Measurements from ENCODE around the gene MAD2L2. TPM values are rescaled to one million over a fixed set of nuclear protein-coding genes. Genes with fewer than 3 reads are reported as not detected.

Gene MAD2L2
- total RNA-seq, 1 experiment from 2014 or later: 283 TPM

DNA sequence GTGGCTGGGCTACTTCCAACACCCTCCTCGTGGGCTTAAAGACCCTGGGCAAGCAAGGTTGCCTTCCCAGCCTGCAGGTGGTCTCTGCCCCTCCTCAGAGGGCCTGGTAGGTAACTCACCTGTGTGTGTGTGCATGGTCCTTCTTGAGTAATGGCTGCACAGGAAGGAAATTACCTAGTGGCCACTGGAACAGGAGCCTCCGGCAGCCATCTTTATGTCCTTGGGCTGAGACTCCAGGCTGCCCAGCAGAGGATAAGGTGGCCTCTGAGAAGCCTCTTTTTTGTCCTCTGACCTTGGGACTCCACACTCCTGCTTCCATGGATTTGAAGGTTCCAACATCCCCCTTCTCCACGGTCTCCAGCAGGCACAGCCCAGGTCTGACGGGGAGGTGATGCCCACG is 30.5 kb upstream of the MAD2L2 start (continued):
- TF ChIP-seq, protein P1, sequence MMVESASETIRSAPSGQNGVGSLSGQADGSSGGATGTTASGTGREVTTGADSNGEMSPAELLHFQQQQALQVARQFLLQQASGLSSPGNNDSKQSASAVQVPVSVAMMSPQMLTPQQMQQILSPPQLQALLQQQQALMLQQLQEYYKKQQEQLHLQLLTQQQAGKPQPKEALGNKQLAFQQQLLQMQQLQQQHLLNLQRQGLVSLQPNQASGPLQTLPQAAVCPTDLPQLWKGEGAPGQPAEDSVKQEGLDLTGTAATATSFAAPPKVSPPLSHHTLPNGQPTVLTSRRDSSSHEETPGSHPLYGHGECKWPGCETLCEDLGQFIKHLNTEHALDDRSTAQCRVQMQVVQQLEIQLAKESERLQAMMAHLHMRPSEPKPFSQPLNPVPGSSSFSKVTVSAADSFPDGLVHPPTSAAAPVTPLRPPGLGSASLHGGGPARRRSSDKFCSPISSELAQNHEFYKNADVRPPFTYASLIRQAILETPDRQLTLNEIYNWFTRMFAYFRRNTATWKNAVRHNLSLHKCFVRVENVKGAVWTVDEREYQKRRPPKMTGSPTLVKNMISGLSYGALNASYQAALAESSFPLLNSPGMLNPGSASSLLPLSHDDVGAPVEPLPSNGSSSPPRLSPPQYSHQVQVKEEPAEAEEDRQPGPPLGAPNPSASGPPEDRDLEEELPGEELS (CRISPR knock-in tag; IDR thresholded peaks at IDR 0.05): no peak
- TF ChIP-seq FOXK1 (CRISPR knock-in tag; IDR thresholded peaks at IDR 0.05) (no peak), SMAD3 (CRISPR knock-in tag; IDR thresholded peaks at IDR 0.05; ENCODE audit: borderline replicate concordance) (no peak)

DNA sequence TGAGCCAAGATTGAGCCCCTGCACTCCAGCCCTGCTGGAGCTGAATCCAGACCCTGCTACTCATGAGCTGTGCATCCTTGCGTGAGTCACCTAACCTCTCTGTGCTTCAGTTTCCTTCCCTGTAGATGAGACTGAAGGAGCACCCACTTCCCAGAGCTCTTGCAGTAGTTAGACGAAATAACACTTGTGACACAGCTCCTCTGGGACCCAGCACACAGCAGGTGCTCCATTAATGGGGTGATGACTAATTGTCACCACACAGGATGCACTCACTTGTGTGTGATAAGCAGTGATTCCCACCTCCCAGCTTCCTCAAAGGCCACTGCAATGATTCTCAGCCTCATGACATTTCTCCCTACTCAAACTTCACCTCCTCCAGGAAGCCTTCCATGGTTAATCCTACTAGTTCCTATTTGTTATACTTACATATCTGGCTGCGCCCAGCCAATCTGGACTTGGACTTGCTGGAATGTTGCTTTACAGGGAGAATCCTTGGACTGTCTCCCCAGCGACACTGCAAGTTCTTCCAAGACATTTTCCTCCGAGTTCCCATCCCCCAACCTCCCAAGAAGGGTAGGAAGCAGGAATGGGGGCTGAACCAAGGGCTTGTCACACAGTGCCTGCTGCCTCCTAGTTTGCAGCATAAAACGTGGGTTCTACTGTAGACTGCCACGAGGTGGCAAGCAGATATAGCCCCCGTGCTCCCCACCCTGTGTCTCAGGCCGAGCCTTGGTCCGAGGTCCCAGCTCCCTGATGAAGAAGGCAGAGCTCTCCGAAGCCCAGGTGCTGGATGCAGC is 27.8 kb upstream of the MAD2L2 start:
- peaks cover 7% of the 10 kb centered on the region; the same call in 1 of the 2 replicates for H3K36me3 Mint-ChIP-seq
- H3K4me3 Mint-ChIP-seq: no peak overlapping the region
- POLR2A ChIA-PET: interaction anchor here (1.5 to 1.9 kb wide), 2 partner anchors 11 to 18 kb away, joined by 3 to 6 read pairs; partner anchors contain the start of gene DRAXIN
- no peaks in the 10 kb centered on the region for H3K27me3 Mint-ChIP-seq (ENCODE audit: low read depth)
- ATAC-seq: no peak
- H3K9me3 Mint-ChIP-seq: no peaks in the 10 kb centered on the region
- H3K4me1 Mint-ChIP-seq: peaks cover 46% of the 10 kb centered on the region
- CTCF ChIA-PET: interaction anchor here (0.8 to 6.5 kb wide), 12 partner anchors 11 to 137 kb away, joined by 3 to 55 read pairs (median 16); partner anchors contain the start of genes AGTRAP, FBXO2, FBXO44 and FBXO6
- TF ChIP-seq, protein P2, sequence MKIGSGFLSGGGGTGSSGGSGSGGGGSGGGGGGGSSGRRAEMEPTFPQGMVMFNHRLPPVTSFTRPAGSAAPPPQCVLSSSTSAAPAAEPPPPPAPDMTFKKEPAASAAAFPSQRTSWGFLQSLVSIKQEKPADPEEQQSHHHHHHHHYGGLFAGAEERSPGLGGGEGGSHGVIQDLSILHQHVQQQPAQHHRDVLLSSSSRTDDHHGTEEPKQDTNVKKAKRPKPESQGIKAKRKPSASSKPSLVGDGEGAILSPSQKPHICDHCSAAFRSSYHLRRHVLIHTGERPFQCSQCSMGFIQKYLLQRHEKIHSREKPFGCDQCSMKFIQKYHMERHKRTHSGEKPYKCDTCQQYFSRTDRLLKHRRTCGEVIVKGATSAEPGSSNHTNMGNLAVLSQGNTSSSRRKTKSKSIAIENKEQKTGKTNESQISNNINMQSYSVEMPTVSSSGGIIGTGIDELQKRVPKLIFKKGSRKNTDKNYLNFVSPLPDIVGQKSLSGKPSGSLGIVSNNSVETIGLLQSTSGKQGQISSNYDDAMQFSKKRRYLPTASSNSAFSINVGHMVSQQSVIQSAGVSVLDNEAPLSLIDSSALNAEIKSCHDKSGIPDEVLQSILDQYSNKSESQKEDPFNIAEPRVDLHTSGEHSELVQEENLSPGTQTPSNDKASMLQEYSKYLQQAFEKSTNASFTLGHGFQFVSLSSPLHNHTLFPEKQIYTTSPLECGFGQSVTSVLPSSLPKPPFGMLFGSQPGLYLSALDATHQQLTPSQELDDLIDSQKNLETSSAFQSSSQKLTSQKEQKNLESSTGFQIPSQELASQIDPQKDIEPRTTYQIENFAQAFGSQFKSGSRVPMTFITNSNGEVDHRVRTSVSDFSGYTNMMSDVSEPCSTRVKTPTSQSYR (CRISPR knock-in tag; IDR thresholded peaks at IDR 0.05): no peak
- TF ChIP-seq SMAD4 (CRISPR knock-in tag; IDR thresholded peaks at IDR 0.05) (no peak), ETV6 (CRISPR knock-in tag; IDR thresholded peaks at IDR 0.05) (no peak), EMX1 (CRISPR knock-in tag; IDR thresholded peaks at IDR 0.05) (no peak), FOXJ3 (CRISPR knock-in tag; IDR thresholded peaks at IDR 0.05; ENCODE audit: borderline replicate concordance) (no peak), ZNF219 (CRISPR knock-in tag; IDR thresholded peaks at IDR 0.05; ENCODE audit: borderline replicate concordance) (no peak), NFE2L1 (CRISPR knock-in tag; IDR thresholded peaks at IDR 0.05) (no peak), JUN (CRISPR knock-in tag; IDR thresholded peaks at IDR 0.05) (no peak), RORB (CRISPR knock-in tag; IDR thresholded peaks at IDR 0.05) (no peak), TEAD1 (CRISPR knock-in tag; IDR thresholded peaks at IDR 0.05) (no peak), TP53 (CRISPR knock-in tag; IDR thresholded peaks at IDR 0.05) (no peak), NFYB (CRISPR knock-in tag; conservative IDR thresholded peaks at IDR 0.05; ENCODE audit: low read depth) (no peak), ZNF317 (CRISPR knock-in tag; IDR thresholded peaks at IDR 0.05; ENCODE audit: borderline replicate concordance, low read depth) (no peak), ZNF121 (CRISPR knock-in tag; IDR thresholded peaks at IDR 0.05) (no peak), SOX15 (CRISPR knock-in tag; IDR thresholded peaks at IDR 0.05) (no peak), ATF1 (CRISPR knock-in tag; IDR thresholded peaks at IDR 0.05) (no peak)
- TF ChIP-seq, protein P3, sequence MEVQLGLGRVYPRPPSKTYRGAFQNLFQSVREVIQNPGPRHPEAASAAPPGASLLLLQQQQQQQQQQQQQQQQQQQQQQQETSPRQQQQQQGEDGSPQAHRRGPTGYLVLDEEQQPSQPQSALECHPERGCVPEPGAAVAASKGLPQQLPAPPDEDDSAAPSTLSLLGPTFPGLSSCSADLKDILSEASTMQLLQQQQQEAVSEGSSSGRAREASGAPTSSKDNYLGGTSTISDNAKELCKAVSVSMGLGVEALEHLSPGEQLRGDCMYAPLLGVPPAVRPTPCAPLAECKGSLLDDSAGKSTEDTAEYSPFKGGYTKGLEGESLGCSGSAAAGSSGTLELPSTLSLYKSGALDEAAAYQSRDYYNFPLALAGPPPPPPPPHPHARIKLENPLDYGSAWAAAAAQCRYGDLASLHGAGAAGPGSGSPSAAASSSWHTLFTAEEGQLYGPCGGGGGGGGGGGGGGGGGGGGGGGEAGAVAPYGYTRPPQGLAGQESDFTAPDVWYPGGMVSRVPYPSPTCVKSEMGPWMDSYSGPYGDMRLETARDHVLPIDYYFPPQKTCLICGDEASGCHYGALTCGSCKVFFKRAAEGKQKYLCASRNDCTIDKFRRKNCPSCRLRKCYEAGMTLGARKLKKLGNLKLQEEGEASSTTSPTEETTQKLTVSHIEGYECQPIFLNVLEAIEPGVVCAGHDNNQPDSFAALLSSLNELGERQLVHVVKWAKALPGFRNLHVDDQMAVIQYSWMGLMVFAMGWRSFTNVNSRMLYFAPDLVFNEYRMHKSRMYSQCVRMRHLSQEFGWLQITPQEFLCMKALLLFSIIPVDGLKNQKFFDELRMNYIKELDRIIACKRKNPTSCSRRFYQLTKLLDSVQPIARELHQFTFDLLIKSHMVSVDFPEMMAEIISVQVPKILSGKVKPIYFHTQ (CRISPR knock-in tag; IDR thresholded peaks at IDR 0.05): no peak
- TF ChIP-seq, protein P4, sequence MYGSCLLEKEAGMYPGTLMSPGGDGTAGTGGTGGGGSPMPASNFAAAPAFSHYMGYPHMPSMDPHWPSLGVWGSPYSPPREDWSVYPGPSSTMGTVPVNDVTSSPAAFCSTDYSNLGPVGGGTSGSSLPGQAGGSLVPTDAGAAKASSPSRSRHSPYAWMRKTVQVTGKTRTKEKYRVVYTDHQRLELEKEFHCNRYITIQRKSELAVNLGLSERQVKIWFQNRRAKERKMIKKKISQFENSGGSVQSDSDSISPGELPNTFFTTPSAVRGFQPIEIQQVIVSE (CRISPR knock-in tag; IDR thresholded peaks at IDR 0.05; ENCODE audit: borderline replicate concordance): no peak
- TF ChIP-seq, protein P5, sequence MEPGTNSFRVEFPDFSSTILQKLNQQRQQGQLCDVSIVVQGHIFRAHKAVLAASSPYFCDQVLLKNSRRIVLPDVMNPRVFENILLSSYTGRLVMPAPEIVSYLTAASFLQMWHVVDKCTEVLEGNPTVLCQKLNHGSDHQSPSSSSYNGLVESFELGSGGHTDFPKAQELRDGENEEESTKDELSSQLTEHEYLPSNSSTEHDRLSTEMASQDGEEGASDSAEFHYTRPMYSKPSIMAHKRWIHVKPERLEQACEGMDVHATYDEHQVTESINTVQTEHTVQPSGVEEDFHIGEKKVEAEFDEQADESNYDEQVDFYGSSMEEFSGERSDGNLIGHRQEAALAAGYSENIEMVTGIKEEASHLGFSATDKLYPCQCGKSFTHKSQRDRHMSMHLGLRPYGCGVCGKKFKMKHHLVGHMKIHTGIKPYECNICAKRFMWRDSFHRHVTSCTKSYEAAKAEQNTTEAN (CRISPR knock-in tag; IDR thresholded peaks at IDR 0.05): no peak
- no peak for DNase-seq (ENCODE audit: low spot score)
- H3K27ac Mint-ChIP-seq: peak overlapping the region; percentile 17; the same call in 1 of the 2 replicates
